Measurements from ENCODE around the gene MSI2.

Gene MSI2

DNA sequence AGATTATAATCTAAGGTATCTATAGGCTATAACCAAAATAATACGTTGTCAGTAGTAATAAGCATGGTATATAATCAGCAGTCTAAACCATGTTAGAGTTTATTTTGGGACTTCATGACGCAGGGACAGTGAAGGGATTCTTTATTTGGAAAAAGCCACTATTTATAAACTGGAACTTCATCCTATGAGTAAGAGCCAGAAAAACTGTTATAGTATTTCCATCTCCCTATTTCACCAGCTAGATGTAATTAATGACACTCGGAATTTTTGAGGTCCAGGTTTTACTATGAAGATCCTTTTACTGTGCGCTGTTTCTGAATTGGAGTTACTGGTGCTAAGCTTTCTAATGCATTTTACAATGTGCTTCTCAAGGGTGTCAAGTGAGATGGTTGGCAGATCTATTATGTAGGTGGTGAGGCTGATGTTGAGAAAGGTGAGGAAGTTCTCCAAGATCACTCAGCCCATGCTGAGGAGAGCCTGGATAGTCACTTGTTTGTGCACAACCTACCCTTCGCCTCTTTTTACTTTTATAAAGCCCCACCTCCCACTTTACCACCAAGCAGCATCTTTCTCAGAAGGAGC lies 149.3 kb downstream of the MSI2 start:
- H3K4me2 ChIP-seq (ENCODE audit: low read length) = no peak overlapping the region
- no peak overlapping the region for H3K4me3 ChIP-seq (ENCODE audit: low read length)
- H3K9me2 ChIP-seq (replicated peaks; ENCODE audit: control insufficient read depth, low read length) = no peaks in the 10 kb centered on the region
- peaks cover 10% of the 10 kb centered on the region; the same call in 1 of the 2 replicates for H3K4me1 ChIP-seq (ENCODE audit: control insufficient read depth, low read length)
- H3K27ac ChIP-seq (ENCODE audit: low read depth, low read length) = no peak overlapping the region
- H4K20me1 ChIP-seq (ENCODE audit: control insufficient read depth, insufficient read depth, low read depth, low read length) = no peaks in the 10 kb centered on the region
- H3K27me3 ChIP-seq (ENCODE audit: control insufficient read depth, low read length) = no peaks in the 10 kb centered on the region
- H3K9me3 ChIP-seq (ENCODE audit: control insufficient read depth, insufficient read depth, low read length) = no peaks in the 10 kb centered on the region
- peaks cover 41% of the 10 kb centered on the region for H3K79me2 ChIP-seq (ENCODE audit: control insufficient read depth, low read length)
- peaks cover 58% of the 10 kb centered on the region for H3K36me3 ChIP-seq (ENCODE audit: control insufficient read depth, low read length)
- TF ChIP-seq, protein P1, sequence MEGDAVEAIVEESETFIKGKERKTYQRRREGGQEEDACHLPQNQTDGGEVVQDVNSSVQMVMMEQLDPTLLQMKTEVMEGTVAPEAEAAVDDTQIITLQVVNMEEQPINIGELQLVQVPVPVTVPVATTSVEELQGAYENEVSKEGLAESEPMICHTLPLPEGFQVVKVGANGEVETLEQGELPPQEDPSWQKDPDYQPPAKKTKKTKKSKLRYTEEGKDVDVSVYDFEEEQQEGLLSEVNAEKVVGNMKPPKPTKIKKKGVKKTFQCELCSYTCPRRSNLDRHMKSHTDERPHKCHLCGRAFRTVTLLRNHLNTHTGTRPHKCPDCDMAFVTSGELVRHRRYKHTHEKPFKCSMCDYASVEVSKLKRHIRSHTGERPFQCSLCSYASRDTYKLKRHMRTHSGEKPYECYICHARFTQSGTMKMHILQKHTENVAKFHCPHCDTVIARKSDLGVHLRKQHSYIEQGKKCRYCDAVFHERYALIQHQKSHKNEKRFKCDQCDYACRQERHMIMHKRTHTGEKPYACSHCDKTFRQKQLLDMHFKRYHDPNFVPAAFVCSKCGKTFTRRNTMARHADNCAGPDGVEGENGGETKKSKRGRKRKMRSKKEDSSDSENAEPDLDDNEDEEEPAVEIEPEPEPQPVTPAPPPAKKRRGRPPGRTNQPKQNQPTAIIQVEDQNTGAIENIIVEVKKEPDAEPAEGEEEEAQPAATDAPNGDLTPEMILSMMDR (IDR thresholded peaks at IDR 0.05; ENCODE audit: low read depth, low read length, poor library complexity, severe bottlenecking) = no peak
- TF ChIP-seq EZH2phosphoT487 (IDR thresholded peaks at IDR 0.05; ENCODE audit: borderline replicate concordance, low read length) = no peak
- H3F3A ChIP-seq (ENCODE audit: control insufficient read depth, insufficient read depth) = no peaks in the 10 kb centered on the region

DNA sequence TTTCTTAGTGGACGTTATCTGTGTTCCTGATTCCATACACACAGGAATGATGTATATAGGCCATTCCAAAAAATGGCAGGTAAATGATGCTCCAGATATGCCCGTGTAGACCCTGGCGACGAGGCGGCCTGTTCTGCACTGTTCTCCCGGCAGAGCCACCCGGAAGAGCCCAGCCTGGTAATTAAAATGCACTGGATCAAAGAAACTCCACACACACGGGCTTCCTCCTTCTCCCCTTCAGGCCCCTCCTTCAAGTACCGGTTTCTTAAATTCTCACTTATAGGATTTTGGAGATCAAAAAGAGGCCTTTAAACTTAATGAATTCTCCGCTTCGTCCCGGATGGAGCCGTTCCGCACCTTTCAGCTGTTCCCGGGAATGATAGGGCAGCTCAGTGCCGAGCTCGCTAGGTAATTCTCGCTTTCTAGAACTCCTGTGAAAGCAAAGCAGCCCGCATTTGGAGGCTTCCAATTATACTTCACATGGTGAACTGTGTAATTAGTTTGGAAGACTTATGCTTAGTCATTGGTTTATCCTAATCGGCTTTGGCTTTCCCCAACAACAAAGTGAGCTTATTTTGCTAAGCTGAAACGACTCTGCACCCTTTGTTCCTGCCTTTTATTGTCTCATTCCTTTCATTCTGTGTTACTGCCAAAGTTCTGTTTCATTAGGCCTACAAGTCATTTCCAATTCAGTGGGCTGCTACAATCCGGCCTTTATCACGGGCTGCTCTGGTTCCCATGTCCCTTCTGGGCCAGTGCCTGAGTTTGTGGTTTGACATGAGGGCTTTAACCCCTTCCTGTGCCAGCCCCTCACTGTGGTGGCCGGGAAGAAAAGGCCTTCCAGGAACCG lies 150.0 kb downstream of the MSI2 start:
- peaks cover 44% of the 10 kb centered on the region for H3K79me2 ChIP-seq (ENCODE audit: control insufficient read depth, low read length)
- H4K20me1 ChIP-seq (ENCODE audit: control insufficient read depth, insufficient read depth, low read depth, low read length) = no peaks in the 10 kb centered on the region
- peaks cover 51% of the 10 kb centered on the region for H3K36me3 ChIP-seq (ENCODE audit: control insufficient read depth, low read length)
- peaks cover 14% of the 10 kb centered on the region for H3K4me1 ChIP-seq (ENCODE audit: control insufficient read depth, low read length)
- H3F3A ChIP-seq (ENCODE audit: control insufficient read depth, insufficient read depth) = no peaks in the 10 kb centered on the region
- no peaks in the 10 kb centered on the region for H3K27me3 ChIP-seq (ENCODE audit: control insufficient read depth, low read length)
- TF ChIP-seq, protein P1 (IDR thresholded peaks at IDR 0.05; ENCODE audit: low read depth, low read length, poor library complexity, severe bottlenecking) = no peak
- no peak for TF ChIP-seq EZH2phosphoT487 (IDR thresholded peaks at IDR 0.05; ENCODE audit: borderline replicate concordance, low read length)
- H3K27ac ChIP-seq (ENCODE audit: low read depth, low read length) = no peak overlapping the region
- H3K9me3 ChIP-seq (ENCODE audit: control insufficient read depth, insufficient read depth, low read length) = no peaks in the 10 kb centered on the region
- no peak overlapping the region for H3K4me3 ChIP-seq (ENCODE audit: low read length)
- no peak overlapping the region for H3K4me2 ChIP-seq (ENCODE audit: low read length)
- no peaks in the 10 kb centered on the region for H3K9me2 ChIP-seq (replicated peaks; ENCODE audit: control insufficient read depth, low read length)

DNA sequence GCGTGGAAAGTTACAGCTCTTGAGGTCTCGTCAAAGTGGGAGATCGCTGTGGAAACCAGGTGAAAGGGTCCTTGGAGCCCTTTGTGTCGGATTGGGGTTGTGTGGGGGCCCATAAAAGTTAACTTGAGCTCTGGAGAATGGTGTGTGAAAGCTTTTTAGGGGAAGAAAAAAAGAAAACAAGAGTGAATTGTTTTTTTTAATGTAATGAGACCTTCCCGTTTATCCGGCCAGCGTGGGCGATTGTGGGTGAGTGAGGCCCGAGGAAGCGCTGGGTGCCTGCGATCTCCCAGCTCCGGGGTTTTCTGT lies 150.6 kb downstream of the MSI2 start:
- Histone ChIP-seq H3K9me3 (ENCODE audit: control insufficient read depth, insufficient read depth, low read length) (no peaks in the 10 kb centered on the region), H3K4me2 (ENCODE audit: low read length) (no peak overlapping the region), H3K4me1 (ENCODE audit: control insufficient read depth, low read length) (peaks cover 19% of the 10 kb centered on the region), H3K27me3 (ENCODE audit: control insufficient read depth, low read length) (no peaks in the 10 kb centered on the region), H3K79me2 (ENCODE audit: control insufficient read depth, low read length) (peaks cover 47% of the 10 kb centered on the region), H3K36me3 (ENCODE audit: control insufficient read depth, low read length) (peaks cover 45% of the 10 kb centered on the region), H3K9me2 (replicated peaks; ENCODE audit: control insufficient read depth, low read length) (no peaks in the 10 kb centered on the region), H3K27ac (ENCODE audit: low read depth, low read length) (no peak overlapping the region), H4K20me1 (ENCODE audit: control insufficient read depth, insufficient read depth, low read depth, low read length) (no peaks in the 10 kb centered on the region), H3K4me3 (ENCODE audit: low read length) (no peak overlapping the region), H3F3A (ENCODE audit: control insufficient read depth, insufficient read depth) (no peaks in the 10 kb centered on the region)
- TF ChIP-seq, protein P1 (IDR thresholded peaks at IDR 0.05; ENCODE audit: low read depth, low read length, poor library complexity, severe bottlenecking) = no peak
- no peak for TF ChIP-seq EZH2phosphoT487 (IDR thresholded peaks at IDR 0.05; ENCODE audit: borderline replicate concordance, low read length)

Data from DOHH2 (cell line).